Nucleus accumbens (tissue), 56 donors: ENCODE data around the gene DECR2.
"Not testable (repeated sequence)": the region's sequence is repeated elsewhere in the genome, so short reads cannot be mapped to it uniquely, and the experiment has no call there.

Experiments
- DNase-seq, 56 donors: peaks; one replicate each; lab custom pipeline; 2025; lab: John Stamatoyannopoulos, UW

Gene DECR2, protein sequence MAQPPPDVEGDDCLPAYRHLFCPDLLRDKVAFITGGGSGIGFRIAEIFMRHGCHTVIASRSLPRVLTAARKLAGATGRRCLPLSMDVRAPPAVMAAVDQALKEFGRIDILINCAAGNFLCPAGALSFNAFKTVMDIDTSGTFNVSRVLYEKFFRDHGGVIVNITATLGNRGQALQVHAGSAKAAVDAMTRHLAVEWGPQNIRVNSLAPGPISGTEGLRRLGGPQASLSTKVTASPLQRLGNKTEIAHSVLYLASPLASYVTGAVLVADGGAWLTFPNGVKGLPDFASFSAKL

DNA sequence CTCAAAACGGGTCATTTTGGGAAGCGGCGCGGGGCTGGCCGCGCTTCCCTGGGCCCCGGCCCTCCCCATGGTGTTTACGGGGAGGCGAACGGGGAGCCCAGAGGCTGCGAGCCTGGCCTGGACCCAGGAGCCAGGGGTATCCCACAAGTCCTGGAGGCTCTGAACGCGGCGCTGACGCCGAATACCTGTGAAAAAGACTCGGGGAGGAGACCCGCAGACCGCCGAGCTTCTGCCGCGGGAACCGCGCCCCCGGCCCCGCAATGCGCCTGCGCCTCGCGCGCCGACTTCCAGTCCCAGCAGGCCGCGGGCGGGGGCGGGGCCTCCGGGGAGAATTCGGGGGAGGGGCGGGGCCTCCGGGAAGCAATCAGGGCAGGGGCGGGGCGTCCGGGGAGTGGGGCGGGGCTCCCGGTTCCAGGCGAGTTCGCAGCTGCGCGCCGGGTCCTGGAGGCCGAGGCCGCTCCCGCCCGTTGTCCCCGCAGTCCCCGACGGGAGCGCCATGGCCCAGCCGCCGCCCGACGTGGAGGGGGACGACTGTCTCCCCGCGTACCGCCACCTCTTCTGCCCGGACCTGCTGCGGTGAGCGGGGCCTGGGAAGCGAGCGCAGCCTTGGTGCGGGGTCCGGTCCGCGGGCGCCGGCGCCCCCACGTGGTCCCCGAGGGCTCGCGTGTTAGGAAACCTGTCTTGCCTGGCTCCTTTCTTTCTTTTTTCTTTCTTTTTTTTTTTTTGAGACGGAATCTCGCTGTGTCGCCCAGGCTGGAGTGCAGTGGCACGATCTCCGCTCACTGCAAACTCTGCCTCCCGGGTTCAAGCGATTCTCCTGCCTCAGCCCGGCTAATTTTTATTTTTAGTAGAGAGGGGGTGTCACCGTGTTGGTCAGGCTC, at the start of gene DECR2:
Gene DECR2, plus strand, starts transcription at position 418 of the 881 bp plus-strand sequence. Its CDS starts 79 bp downstream, at position 497.
- peak in 55 of 56 donors; percentile 65 to 98 (median 93) for DNase-seq

DNA sequence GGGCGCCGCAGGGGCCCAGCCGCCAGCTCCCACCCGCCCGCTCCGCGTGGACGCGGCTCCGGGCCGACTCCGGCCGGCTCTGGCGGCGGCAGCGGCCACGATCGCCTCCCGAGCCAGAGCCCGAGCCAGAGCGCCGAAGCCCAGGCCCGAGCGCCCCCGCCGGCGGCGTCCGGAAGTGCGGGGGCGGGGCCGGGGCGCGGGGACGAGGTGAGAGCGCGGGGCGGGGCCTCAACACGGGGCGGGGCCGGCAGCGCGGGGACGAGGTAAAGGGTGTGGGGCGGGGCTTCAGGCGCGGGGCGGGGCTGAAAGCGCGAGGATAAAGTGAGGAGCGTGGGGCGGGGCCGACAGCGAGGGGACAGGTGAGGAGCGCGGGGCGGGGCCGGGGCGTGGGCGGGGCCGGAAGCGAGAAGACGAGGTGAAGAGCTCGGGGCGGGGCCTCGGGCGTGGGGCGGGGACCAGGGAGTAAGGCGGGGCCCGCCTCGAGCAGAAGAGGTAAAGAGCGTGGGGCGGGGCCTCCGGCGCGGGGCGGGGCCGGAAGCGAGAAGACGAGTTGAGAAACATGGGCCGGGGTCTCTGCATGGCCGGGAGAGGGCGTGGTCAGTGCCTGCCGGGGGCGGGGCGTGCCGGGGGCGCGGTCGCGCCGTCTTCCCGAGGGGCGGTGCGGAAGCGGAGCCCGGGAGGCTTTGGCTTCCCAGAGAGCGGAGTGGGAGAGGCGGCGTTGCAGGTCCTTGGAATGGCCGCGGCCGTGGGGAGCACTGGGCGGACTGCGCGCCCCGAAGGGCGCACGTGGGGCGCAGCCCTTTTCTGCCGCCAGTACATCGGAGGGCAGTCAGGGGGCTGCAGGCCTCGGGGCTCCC, 48.9 kb upstream of the DECR2 start, which contains the start of gene AXIN1:
Gene AXIN1, minus strand, starts transcription at position 177 of the 857 bp plus-strand sequence. CDS start 5,698 bp downstream, outside the sequence.
- peak; percentile 55 to 99 (median 91) for DNase-seq

DNA sequence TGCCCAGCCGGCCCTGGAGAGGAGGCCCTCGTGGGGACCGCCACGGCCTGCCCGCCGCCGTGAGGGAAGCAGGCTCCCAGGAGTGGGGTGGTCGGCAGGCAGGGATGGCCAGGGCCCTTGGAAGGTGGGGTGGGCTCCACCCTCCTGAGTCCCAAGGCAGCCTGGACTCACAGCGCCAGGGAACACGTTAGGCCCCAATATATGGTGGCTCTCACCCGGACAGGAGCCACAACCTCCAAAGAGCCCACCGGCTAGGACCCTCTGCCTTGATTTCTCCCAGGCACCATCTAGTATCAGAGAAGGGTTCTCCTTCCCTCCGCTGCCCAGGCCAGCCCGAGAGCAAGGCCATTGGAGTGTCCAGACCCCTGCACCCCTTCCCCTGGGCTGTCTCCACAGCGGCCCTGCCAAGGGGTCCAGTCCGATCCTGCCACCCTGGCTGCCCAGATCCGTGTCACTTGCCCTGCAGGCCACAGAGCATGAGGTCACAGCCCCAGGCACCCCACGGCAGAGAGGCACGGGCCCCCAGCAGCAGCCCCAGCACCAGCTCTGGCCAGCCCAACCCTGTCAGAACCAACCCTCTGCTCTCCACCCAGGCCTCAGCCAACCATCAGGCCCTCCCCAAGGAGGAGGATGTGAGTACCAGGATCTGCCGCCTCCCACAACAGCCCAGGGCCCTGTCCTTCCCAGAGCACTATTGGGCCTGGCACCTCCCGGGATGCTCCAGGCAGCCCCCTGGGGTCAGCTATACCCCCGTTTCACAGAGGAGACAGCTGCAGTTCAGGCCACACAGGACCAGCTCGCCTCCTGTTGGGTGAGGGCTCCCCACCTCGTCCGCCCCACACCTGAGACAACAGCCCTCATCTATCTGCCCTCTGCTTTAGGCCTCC, 48.0 kb upstream of the DECR2 start:
- DNase-seq = no peak

DNA sequence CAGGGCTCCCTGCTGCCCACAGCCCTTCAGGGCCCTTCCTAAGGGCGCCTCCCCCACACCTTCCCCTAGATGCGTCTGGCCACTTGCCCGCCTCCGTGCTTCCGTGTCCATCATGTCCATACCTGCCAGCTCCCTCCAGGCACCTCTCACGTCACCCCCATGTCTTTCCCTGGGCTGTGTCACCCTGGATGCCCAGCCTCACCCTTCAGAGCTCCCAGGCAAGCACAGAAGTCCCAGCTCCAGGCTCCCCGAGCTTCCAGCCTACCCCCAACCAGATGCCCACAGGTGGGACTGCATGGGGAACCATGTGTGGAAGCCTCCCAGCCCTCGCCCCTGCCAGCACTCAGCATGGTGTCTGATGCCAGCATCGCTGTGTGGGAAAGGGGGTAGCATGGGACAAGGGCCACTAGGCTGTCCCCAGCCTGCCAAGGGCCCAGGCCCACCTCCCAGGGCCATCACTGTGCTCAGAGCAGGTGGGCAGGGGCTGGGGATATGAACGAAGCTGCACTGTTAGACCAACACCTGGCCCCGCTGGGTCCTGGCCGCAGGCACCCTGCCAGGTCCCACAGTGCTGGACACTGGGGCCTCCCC, 47.3 kb upstream of the DECR2 start:
- no peak for DNase-seq

DNA sequence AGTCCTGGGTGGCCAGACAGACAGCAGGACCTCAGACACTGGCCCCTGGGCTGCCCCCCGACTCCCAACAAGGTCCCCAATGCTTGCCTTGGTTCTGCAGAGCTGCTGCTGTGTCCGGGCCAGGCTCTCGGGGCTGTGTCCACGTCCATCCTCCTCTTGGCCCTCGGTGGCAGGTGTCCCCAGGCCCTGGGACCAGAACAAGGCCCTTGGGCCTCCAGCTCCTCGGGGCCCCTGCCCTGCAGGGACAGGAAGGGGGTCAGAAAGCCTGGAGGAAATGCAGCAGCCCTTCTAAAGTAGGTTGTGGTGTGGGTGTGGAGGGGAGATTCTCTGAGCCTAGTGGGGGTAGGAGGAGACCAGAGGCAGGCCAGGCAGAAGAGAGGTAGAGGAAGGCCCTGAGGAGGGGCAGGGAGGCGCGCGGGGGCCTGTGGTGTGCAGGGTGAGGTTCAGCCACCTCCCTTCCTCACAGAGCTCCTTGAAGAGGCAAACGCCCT, 46.7 kb upstream of the DECR2 start:
- no peak for DNase-seq

DNA sequence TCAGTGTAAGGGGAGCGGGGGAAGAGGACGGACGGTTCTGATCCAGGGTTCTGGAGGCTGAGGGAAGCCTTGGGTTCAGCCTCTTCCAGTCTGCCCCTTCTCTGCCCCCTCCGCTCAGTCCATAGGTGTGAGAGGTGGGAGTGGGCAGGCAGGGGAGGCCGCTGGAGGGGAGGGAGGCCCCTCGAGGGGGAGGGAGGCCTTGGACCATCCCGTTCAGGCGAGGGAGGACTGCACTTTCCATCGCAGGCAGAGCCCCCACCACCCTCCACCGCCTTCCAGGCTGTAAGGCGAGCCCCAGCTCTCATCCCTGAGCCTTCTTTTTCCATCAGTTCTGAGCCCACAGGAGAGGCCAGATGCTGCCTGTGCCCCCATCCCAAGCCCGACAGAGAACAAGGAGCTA, 44.9 kb upstream of the DECR2 start:
- DNase-seq = no peak

DNA sequence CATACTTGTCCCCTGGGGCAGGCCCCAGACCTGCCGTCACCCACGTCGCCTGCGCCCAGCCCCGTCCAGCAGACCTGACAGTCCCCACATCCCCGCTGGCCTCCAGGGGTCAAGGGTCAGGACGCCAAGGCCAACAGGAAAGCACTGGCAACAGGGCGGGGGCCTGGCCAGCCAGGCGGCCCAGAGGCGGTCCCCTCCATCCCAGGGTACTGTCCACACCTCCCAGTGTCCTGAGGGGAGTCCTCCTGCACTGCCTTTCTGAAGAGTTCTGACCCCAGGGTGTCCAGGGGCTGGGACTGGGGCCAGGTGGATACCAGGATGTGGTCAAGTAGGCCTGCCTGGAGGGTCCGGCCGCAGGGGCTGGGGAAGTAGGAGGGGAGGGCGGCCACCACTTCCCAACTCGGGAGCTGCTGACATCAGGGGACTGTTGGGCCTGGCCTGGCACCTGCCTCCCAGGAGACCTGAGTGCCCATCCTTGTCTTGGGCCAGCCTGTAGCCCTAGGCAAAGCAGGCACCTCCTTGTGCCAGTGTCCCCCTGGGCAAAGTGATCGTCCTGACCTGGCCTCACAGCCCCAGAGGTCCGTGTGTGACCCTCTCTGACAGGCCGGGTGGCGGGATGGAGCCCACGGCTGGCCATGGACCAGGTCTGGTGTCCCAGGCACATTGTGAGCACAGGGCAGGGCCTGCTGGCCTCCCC, 42.5 kb upstream of the DECR2 start:
- no peak for DNase-seq

DNA sequence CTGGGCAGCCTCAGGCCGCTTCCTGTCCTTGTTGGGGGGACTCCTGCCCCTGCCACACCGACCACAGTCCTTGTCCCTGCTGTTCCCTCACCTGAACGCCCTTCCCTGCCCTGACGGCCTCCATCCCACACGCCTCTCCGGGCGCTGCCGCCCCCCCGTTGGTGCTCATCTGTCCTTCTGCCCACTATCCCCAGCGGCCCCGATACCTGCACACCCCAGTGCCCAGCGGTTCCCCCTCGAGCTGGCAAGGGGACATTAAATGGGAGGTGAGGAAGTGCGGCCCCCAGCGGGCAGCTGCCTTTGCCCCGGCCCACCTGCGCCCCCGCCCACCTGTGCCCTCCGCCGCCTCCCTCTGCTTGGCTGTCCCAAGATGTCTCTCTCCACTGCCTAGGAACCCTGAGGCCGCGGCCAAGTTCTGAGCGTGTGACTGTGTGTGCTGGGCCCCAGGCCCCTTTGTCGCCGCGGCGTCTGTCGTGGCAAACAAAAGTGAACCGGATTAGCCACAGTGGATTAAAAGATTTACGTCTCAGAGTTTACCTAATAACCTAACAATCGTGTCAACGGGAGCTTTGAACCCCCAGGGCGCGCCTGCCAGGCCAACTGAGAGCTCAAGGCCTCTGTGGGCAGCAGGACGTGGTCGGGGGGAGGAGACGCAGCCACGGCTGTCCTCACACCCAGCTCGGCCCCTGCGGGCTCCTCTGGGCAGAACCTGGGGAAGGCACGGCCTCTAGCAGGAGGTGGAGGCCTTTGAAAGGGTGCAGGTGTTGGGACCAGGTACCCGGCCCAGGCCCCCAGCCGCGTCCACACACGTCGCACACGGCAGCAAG, 41.6 kb upstream of the DECR2 start:
- no peak for DNase-seq

DNA sequence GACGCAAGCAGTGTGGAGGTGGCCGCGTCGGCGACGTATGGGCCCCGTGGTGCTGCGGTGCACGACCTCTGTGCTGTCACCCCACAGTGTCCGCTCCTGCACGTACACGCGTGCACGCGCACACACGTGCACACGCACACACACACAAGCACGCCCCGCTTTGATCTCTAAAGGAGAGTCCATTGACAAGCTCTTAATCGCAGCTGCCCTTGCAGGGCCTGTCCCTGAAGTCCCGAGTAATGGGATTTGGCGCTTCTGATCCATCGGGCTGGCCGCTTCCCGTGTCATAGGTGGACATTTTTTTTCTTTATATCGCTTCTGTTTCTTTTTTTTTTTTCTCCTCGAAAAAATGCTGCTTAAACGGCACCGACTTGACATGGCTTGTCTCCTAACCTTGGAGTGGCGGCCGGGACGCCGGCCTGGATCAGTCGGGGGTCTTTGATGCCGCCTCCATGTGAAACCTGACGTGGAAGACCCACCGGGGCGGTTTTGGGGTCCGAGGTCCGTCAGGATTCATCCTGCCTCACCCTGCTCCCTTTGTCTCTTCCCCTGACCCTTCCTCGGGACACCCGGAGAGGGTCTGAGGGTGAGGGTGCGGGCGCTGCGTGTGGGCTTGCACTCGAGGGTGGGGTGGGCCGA, 40.9 kb upstream of the DECR2 start:
- no peak for DNase-seq

DNA sequence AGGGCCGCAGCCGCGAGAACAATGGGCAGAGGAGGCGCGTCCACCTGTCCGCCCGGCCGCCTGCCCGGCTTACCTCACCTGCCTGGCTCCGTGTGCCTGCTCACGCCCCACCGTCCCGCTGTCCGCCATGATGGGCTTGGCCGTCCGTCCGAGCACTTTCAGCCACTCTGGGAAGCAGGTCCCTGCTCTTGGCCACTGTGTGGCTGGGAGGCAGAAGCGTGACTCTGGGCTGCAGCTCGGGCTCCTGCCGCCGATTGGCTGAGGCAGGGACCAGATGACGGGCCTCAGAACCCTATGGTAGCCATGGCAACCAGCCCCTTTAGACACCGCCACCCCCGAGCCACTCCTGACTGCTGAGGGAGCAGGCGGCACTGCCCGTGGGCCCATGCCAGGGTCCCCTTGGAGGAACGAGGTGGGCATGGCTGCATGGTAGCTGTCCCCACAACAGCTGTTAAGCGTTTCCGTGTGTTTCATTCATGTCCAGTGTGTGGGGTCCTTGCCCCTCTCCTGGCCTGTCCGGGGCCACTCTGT, 40.3 kb upstream of the DECR2 start:
- DNase-seq = no peak

DNA sequence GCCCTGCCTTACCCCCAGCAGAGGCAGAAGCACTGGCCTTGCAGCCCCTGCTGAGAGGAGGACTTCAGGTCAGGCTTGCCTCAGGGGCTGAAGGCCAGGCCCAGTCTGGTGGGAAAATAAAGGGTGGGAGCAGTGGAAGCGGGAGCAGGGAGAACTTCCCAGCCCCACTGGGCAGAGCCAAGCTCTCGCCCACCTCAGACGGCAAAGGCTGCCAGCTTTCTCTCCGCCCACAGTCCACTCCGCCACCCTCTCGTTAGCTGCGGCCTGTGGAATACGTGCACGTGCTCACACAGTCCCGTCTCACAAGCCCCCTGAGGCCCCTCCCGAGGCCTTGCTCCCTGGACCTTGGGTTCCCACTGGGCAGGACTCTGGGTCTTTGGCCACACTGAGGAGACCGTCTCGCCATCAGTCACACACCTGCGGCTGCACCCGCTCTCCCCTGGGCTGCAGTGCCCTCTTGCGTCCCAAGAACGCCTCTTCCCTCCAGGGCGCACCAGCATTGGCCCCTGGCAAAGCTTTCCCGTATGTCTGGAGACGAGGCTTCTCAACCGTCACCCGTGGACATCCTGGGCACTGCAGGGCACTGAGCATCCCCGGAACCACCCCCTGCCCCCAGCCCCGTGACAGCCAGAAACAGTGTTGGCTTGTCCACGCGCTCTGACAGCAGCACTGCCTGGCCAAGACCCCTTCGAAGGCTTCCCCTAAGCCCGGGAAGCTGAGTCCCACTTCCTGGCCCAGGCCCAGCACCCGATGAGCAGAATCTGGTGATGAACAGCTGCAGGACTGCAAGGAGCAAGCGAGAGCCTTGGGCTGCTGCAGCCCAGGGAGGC, 39.6 kb upstream of the DECR2 start:
- DNase-seq = peak in 33 of 56 donors; percentile 7 to 70 (median 37)

DNA sequence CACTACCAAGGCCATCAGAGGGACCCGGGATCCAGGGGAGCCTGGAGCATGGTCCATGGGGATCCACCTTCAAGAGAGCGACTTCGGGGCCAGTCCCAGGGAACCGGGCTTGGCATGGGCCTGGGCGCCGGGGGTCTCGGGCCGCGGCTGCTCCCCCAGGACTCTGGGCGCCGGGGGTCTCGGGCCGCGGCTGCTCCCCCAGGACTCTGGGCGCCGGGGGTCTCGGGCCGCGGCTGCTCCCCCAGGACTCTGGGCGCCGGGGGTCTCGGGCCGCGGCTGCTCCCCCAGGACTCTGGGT, 39.0 kb upstream of the DECR2 start:
- DNase-seq = not testable (repeated sequence)

DNA sequence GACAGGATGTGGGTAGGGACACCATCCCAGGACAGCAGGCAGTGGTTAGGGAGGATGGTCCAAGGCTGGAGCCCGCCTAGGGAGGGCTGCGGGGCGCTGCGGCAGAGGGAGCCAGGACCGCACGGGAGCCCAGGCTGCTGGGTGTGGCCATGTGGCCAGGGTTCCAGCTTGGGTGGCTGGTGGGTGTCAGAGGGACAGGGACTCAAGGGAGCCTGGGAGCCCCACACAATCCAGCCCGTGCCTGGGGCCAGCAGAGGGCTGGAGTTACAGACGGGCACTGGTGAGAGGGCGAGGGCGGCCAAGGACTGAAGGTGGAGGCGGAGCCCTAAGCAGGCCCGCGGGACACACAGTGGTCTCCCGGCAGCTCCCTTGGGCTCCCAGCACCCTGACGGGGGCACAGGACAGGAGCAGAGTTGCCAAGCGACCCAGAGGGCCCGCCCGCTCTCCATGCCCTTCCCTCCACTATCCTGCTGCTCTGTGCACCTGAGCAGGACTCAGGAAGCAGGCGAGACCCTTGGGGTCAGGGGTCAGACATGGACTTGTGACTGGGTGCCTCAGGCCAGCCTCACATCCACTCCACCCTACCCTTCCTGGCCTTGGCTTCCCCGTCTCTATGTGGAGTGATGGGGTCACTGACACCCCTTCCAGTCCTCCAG, 38.4 kb upstream of the DECR2 start:
- no peak for DNase-seq

DNA sequence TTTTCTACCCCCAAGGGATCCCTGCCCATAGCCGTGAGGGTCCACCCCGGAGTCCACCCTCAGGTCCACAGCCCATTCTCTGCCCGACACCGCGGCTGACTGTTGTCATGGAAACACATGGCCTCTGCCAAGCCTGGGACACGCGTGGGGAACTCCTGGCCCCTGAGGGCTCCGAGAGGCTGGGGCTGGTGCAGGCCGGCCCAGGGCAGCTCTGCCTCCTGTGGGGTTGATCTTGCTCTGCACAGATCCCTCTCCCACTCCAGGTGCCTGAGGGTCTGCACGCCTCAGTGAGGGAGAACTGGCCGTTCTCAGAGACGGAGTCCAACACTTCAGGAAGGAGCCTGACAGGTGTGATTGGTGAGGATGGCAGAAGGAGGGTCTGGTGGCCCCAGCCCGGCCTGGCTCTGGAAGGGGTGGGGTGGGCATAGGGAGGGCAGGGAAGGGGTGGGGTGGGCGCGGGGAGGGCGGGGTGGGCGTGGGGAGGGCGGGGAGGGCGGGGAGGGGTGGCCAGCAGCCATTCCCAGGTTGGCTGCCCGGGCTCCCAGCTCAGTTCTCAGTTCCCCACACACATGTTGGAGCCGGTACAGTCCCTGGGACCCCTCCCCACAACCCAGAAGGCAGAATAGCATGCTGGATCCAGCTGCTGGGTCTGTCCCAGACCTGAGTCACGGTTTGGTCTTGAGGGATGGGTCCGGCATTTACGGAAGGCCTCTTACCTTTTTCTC, 37.8 kb upstream of the DECR2 start:
- DNase-seq = no peak
